GM12801 (cell line): ENCODE results near the gene TTI1.

Experiments used
- TF ChIP-seq, protein P1 (sequence below): IDR thresholded peaks from one replicate; pipeline ENCODE4 v1.5.1; 2011; ENCODE audit warnings: control low read depth; ENCODE audit not compliant: insufficient read length; ENCODE audit errors: extremely low read depth

The TTI1 gene

DNA sequence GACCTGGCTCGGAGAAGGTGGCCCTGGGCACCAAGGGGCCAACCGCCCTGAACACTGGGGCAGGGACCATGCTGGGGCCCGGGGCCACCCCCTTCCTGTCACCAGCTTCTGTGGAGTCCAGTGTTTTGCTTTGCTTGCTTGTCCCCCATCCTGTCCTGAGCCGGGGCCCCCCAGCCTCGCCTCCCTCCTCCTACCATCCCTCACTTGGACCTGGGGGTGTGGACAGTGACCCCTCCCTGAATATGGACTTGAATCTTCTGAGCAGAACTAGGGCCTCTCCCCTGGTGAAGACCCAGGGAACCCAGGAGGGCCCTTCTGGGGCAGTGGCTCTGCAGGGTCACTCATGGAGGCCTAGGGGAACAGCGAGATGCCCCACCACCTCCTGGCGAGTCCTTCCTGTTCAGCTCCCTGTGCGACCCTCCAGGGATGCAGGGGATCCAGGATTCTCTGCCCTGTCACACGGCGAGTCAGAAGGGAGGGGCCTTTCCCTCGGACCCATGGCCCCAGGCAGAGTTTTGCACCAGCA is 88.7 kb downstream of the TTI1 start:
- TF ChIP-seq, protein P1, sequence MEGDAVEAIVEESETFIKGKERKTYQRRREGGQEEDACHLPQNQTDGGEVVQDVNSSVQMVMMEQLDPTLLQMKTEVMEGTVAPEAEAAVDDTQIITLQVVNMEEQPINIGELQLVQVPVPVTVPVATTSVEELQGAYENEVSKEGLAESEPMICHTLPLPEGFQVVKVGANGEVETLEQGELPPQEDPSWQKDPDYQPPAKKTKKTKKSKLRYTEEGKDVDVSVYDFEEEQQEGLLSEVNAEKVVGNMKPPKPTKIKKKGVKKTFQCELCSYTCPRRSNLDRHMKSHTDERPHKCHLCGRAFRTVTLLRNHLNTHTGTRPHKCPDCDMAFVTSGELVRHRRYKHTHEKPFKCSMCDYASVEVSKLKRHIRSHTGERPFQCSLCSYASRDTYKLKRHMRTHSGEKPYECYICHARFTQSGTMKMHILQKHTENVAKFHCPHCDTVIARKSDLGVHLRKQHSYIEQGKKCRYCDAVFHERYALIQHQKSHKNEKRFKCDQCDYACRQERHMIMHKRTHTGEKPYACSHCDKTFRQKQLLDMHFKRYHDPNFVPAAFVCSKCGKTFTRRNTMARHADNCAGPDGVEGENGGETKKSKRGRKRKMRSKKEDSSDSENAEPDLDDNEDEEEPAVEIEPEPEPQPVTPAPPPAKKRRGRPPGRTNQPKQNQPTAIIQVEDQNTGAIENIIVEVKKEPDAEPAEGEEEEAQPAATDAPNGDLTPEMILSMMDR = no peak

DNA sequence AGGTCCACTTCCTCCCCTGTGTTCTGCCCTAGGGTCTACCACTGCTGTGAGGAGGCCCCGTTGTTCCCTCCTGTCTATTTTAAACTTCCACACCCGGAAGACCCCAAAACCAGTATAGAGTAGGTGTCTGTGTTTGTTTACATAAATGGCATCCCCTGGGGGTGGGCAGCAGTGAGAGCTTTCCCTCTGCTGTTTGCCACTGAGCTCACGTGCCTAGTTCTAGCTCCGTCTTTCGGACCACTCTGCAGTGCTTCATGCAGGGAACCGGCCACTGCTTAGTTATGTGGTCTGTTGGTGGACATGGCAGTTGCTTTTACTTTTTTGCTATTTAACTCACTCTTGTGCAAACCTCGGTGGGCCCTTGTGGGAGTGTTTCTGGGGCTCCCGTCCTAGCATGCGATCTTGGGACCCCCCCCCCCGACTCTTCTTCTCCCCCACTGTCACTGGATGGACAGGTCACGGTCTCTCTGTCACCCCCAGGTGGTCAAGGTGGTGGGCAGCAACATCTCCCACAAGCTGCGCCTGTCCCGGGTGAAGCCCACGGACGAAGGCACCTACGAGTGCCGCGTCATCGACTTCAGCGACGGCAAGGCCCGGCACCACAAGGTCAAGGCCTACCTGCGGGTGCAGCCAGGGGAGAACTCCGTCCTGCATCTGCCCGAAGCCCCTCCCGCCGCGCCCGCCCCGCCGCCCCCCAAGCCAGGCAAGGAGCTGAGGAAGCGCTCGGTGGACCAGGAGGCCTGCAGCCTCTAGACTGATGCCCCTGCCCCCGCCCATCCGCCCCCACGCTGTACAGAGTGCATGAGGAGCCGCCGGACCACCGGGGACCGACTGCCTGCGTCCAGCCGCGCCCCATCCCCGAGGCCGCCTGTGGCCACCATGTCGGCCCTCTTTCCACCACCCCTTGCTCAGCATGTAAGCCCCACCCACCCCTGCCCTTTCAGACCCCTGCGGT is 89.5 kb downstream of the TTI1 start:
- TF ChIP-seq, protein P1 = no peak

DNA sequence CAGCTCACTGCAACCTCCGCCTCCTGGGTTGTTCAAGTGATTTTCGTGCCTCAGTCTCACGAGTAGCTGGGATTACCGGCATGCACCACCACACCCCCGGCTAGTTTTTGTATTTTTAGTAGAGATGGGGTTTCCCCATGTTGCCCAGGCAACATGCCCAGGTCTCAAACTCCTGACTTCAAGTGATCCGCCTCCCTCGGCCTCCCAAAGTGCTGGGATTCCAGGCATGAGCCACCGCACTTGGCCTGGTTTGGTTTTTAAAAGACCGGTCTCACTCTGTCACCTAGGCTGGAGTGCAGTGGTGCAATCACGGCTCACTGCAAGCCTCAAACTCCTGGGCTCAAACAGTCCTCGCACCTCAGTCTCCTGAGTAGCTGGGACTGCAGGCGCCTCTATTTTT is 90.2 kb downstream of the TTI1 start:
- TF ChIP-seq, protein P1 = no peak

DNA sequence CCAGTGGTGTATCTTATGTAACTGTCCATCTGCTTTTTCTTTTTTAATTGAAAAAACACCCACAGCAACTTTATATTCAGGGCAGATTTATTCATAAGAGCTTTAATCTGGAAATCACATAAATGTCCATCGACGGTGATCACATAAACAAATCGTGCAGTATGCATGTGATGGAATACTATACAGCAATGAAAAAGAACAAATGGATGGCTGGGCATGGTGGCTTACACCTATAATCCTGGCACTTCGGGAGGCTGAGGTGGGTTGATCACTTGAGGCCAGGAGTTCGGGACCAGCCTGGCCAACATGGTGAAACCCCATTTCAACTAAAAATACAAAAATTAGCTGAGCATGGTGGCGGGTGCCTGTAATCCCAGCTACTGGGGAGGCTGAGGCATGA is 91.3 kb downstream of the TTI1 start:
- TF ChIP-seq, protein P1 = no peak

DNA sequence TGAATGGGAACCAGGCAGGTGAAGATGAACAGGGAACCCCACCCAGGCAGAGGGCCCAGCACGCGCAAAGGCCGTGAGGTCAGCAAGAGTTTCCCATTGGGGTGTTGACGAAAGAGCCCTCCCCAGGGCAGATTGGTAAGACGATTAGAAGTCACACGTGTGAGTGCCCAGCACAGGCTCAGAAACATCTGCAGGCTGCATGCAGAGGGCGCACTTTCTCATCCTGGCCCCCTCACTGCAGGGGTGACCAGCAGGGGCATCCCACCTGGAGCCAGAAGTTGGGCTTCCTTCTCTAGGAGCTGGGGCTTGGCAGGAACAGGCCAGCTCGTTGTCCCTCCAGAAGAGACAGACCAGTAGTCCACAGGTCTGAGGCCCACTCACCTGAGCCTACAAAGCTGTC is 91.9 kb downstream of the TTI1 start:
- TF ChIP-seq, protein P1 = no peak

DNA sequence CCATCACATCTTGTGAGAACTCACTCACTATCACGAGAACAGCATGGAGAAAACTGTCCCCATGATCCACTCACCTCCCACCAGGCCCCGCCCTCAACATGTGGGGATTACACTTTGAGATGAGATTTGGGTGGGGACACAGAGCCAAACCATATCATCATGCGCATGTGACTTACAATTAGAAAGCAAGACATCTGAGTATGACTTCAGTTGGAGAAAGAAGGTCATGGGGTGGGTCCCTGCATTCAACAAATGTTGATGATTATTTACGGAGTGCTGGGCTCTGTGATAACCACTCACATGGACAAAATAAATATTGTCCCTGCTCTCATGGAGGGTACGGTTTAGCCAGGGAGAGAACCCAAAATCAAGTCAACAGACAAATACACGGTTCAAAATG is 92.4 kb downstream of the TTI1 start:
- TF ChIP-seq, protein P1 = no peak

DNA sequence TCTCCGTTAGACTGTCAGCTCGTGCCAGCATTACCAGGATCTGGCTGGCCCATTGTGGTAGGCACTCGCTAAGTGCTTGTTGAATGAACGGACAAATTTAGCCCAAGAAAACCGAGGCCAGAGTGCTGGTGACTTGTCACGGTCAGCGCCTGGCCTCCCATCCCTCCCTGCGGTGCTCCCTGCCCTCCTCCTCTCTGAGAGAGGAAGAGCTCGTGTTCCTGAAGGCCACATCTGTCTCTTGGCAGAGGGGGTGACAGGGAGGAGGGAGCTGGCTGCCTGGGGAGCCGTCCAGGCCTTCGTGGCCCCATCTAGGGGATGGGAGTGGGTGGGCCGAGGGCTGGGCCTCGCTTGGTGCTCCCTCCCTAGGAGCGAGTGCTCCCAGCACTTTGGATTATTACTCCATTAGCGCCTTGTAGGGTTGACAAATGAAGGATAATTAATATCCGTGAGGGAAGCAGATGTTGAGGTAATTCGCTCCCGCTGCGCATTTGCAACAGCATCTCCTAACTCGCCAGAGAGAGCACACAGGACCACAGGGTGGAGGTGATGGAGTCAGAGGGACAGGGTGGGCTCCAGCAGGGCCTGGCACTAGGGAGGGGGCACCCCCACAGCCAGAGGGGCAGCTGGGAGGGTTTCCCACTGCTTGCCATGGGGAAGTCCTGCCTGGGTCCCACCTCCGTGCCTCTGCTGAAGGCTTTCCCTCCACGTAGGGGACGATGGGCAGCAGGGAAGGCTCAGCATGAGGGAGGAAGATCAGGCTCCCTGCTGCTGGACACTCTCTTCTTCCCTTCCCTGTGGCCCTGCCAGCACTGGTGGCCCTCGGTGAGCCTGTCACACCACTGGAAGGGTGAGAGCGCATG is 93.3 kb downstream of the TTI1 start:
- TF ChIP-seq, protein P1 = no peak
